Midbrain (tissue), 1 donor: ENCODE results near the gene CAMK1.
"Not testable (repeated sequence)": the region's sequence is repeated elsewhere in the genome, so short reads cannot be mapped to it uniquely, and the experiment has no call there.

ENCODE experiments used
- DNase-seq: peaks from one replicate; lab custom pipeline; 2025; lab: John Stamatoyannopoulos, UW

The CAMK1 gene

DNA sequence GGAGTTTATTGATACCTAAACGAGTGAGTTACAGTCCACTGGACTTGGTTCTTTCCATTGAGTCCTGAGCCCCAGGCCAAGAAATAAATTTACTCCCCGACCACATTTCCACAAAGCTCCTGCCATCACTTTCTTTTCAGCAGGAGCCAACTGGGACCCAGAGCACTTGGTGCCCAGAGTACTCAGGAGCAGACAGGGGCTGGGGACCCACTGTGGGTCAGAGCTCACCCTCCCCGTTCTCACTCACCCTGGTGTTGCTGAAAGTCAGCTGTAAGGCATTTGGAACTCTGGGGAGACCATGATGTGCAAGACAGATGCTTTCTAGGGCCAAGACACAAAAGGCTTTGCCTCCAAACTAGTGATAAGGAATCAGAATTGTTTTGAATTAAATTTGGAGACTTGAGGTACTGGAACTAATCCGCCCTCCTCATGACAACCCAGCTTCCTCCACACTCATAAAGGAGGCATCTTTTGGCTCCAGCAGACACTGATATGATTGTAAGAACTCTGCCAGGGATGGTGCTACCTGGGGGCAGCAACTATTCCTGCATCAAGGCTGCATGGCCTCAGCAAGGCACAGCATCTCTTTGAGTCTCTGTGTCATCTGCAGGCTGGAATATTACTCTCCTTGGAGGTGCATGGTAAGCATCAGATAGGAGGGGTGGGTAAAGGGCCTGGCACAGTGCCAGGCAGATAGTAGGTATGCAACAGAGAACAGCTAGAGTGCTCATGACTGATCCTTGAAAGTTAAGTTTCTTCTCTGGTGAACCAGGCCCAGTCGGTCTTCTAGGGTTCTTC lies 7.3 kb upstream of the CAMK1 start:
- DNase-seq: no peak

GRCh38 chr3:9771007-9771406 lies 1.3 kb upstream of the CAMK1 start:
- DNase-seq: not testable (repeated sequence)

GRCh38 chr3:9770276-9770812 lies 597 bp upstream of the CAMK1 start:
- DNase-seq: peak; percentile 54

GRCh38 chr3:9769012-9769411 lies 735 bp downstream of the CAMK1 start:
- no peak for DNase-seq

GRCh38 chr3:9768141-9768775 lies 1.5 kb downstream of the CAMK1 start:
- no peak for DNase-seq

- DNase-seq: no peak
Measured at GRCh38 chr3:9767418-9767817, 2.3 kb downstream of the CAMK1 start.

GRCh38 chr3:9765865-9766264 lies 3.9 kb downstream of the CAMK1 start:
- DNase-seq: no peak

GRCh38 chr3:9762871-9763270 lies 6.9 kb downstream of the CAMK1 start:
- no peak for DNase-seq

DNA sequence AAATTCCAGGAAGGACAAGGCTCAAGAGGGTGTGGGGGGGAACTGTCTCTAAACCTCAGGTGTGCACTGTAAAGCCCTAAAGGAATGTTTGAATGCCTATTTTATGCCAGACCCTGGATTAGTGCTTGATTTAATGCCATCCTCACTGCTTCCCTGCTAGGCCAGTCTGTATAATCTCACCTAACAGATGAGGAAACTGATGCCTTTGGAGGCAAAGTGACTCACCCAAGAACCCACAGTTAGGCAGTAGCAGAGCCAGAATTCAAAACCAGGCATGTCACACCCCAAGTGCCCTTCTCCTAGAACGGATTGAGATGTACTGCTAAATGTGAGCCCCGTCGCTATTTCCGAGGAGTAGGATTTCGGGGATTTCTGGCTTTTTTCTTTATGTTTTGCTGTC lies 7.8 kb downstream of the CAMK1 start:
- no peak for DNase-seq

- no peak for DNase-seq
Measured at GRCh38 chr3:9760779-9761505, 8.8 kb downstream of the CAMK1 start.

DNA sequence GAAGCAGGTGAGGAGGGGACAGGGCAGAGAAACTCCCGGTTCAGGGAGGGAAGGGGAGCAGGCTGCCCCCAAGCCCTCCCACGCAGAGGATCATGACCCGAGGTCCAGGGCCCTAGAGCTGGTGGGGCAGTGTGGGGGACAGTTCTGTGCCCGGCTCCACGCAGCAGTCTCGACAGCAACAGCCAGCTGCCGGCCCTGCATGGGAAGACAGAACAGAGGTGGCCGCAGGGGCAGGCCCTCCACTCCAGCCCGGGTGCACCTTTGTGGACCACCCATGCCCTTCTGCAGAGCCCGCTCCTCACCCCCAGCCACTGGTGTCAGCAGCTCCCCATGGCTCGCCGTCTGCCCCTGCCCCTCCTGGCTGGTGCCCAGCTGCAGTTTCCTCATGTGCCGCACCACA lies 12.3 kb downstream of the CAMK1 start:
- no peak for DNase-seq

DNA sequence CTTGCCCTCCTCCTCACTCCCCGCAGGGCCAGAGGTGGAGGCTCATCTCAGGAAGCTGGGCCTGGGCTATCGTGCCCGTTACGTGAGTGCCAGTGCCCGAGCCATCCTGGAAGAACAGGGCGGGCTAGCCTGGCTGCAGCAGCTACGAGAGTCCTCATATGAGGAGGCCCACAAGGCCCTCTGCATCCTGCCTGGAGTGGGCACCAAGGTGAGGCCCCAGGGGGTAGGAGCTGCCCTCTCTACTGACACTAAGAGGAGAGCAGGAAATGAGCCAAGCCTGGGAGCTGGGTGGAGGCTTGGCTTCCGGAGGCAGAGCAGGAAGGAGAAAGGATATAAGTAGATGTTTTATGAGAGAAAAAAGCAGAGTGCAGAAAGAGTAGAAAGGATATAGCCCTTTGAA lies 15.1 kb downstream of the CAMK1 start:
- no peak for DNase-seq

GRCh38 chr3:9750556-9751411 lies 19.0 kb downstream of the CAMK1 start:
- DNase-seq: no peak

DNA sequence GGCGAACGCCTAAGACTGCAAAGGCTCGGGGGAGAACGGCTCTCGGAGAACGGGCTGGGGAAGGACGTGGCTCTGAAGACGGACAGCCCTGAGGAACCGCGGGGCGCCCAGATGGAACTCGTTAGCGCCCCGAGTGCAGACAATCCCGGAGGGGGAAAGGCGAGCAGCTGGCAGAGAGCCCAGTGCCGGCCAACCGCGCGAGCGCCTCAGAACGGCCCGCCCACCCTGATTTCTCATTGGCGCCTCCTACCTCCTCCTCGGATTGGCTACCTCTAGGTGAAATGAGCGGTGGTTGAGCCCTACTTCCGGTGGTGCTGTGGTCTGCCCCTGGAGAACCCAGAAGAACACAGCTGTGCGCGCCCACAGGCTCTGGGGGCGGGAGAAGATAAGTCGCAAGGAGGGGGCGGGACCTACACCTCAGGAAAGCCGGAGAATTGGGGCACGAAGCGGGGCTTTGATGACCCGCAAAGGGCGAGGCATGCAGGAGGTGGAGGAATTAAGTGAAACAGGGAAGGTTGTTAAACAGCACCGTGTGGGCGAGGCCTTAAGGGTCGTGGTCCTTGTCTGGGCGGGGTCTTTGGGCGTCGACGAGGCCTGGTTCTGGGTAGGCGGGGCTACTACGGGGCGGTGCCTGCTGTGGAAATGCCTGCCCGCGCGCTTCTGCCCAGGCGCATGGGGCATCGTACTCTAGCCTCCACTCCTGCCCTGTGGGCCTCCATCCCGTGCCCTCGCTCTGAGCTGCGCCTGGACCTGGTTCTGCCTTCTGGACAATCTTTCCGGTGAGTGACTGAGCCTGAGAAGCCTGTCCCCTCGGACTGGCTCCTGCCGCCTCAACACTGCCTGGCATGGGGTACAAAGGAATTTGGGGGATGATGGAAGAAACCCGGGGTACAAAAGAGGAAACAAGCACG lies 19.8 kb downstream of the CAMK1 start, which contains the start of gene OGG1:
Gene OGG1, plus strand, starts transcription at position 308 of the 911 bp plus-strand sequence. Its CDS starts 335 bp downstream, at position 643.
- peak; percentile 95 for DNase-seq

DNA sequence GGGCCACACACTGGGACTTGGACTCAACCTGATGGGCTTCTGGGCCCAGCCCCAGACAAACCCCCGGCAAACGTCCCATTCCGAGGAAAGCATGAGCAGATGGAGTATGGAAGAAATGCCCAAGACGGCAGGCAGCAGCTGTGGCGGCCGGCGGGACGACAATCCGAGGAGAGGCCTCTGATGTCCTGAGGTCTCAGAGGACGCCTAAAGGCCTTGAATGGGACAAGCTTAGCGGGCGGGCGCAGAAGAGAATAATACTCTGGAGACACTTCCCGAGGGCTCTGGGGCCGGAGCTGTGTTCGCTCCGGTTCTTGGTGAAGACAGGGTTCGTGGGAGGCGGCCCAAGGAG lies 20.5 kb downstream of the CAMK1 start:
- no peak for DNase-seq

DNA sequence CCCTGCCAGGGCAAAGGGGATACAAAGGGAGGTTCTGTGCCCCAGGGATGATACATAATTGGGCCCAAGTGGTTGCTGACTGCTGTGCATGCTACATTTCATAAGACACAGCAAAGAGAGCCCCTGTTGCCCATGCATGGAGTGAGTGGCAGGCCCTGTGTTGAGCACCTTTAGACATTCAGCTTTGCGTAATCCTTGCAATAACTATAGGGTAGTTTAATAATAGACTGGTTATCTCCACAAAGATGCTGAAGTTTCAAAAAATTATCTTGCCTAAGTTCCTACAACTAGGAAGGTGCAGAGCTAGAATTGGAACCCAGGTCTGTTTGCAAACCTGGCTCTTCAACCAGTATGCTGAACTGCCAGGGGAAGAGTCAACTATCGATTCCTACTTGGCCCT lies 21.7 kb downstream of the CAMK1 start:
- no peak for DNase-seq

DNA sequence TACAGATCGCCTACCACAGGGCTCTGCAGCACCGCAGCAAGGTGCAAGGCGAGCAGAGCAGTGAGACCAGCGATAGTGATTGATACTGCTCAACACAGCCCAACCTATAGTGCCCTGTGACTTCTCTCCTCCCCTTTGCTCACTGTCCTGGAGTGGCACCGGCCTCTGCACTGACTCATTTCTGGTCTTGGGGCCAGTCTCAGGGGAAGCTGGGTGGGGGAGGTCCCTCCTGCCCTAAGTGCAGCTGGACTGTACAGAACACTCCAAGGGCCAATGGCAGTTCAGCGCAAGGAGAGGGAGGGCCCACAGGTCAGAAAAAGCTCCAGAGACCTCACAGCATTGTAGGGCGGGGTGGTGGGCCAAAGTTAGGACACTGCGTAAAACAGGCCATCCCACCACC lies 22.5 kb downstream of the CAMK1 start:
- no peak for DNase-seq

GRCh38 chr3:9746330-9746729 lies 23.4 kb downstream of the CAMK1 start:
- DNase-seq: no peak

DNA sequence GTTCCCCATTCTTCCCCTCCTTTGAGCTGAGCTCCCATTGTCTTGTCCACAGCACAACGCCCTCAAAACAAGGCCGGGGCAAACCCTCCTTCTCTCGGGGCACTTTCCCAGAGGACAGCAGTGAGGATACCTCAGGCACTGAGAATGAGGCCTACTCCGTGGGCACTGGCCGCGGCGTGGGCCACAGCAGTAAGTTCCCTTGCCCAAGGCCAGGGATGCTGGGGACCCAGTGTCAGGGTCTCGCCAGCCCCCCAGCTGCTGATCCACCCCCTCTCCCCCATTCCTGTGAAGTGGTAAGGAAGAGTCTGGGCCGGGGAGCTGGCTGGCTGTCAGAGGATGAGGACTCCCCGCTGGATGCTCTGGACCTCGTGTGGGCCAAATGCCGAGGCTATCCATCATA lies 24.2 kb downstream of the CAMK1 start:
- DNase-seq: no peak

DNA sequence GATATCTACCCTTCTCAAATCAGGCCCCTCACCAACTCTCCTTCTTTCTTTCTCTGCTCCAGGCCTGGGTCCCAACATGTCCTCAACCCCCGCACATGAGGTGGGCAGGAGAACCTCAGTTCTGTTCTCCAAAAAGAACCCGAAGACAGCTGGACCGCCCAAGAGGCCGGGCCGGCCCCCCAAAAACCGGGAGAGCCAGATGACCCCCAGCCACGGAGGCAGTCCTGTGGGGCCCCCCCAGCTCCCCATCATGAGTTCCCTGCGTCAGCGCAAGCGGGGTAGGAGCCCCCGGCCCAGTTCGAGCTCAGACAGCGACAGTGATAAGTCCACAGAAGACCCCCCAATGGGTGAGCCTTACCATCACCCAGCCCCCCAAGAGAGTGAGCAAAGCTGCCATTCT lies 25.6 kb downstream of the CAMK1 start:
- DNase-seq: no peak

GRCh38 chr3:9743548-9743947 lies 26.2 kb downstream of the CAMK1 start:
- no peak for DNase-seq
